SJSA1 (cell line): ENCODE data around the gene SLC27A1. TPM values are rescaled to one million over a fixed set of nuclear protein-coding genes. Genes with fewer than 3 reads are reported as not detected.
A peak's percentile ranks its signal among the peaks of the same experiment; 100 is the strongest.
"Not testable (repeated sequence)": the region's sequence is repeated elsewhere in the genome, so short reads cannot be mapped to it uniquely, and the experiment has no call there.

ENCODE experiments used
- DNase-seq, 2 experiments: peaks; one replicate each; pipeline ENCODE4 v3.0.0-alpha.2; 2015 to 2020; ENCODE audit warnings: low spot score in 2 of 2, low read depth in 1 of 2
- H3K27ac ChIP-seq: fragments of 250-450 bp; sonication (Bioruptor Pico); 2 replicates; pipeline ENCODE4 v1.5.1; 2020; ENCODE audit warnings: mild to moderate bottlenecking, moderate library complexity
- H3K27me3 ChIP-seq: fragments of 250-450 bp; sonication (Bioruptor Pico); replicated peaks from 2 replicates; pipeline ENCODE4 v1.5.1; 2020; ENCODE audit warnings: mild to moderate bottlenecking, moderate library complexity
- H3K36me3 ChIP-seq: fragments of 250-450 bp; sonication (Bioruptor Pico); 2 replicates; pipeline ENCODE4 v1.5.1; 2020; ENCODE audit warnings: mild to moderate bottlenecking
- H3K4me1 ChIP-seq: fragments of 250-450 bp; sonication (Bioruptor Pico); replicated peaks from 2 replicates; pipeline ENCODE4 v1.6.1; 2021; ENCODE audit warnings: mild to moderate bottlenecking
- H3K4me3 ChIP-seq: fragments of 250-450 bp; sonication (Bioruptor Pico); 2 replicates; pipeline ENCODE4 v1.5.1; 2020; ENCODE audit warnings: mild to moderate bottlenecking
- H3K9me3 ChIP-seq: fragments of 250-450 bp; sonication (Bioruptor Pico); replicated peaks from 2 replicates; pipeline ENCODE4 v1.5.1; 2020; ENCODE audit warnings: mild to moderate bottlenecking
- total RNA-seq: library from RNA; depleted of rRNA; stranded (reverse); fragments of >200 nt; shearing (Covaris generic); gene quantifications from 2 replicates; pipeline ENCODE4 v1.2.3, GENCODE V29; 2014

The SLC27A1 gene
- total RNA-seq, 1 experiment from 2014 or later = 4.8 TPM

DNA sequence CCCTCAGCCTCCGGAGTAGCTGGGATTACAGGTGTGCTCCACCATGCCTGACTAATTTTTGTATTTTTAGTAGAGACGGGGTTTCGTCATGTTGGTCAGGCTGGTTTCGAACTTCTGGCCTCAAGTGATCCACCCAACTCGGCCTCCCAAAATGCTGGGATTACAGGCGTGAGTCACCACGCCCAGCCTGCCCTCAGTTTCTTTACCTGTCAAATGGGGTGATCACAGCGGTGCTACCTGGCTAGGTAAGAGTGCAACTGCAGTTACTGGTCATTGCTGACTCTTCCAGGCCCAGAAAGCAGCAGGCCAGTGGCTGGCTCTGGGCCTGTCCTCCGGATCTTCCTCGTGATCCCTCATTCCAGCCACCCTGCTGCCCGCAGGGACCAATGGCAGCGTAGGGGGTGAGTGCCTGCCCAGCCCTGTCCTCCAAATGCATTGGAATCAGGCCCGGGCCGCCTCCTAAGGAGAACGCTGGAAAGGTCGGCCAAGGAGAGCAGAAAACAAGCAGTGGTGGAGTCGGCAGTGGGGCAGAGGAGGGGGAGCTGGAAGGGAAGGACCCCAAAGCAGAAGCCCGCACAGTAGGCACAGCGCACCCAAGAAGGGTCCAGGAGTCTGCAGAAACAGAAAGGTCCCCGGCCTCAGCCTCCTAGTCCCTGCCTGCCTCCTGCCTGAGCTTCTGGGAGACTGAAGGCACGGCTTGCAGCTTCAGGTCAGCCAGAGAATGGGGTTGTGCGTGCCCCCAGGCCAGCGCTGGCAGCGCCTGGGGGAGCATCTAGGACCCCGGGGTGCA lies 1.8 kb upstream of the SLC27A1 start:
- no peaks in the 10 kb centered on the region for H3K9me3 ChIP-seq
- no peaks in the 10 kb centered on the region for H3K27me3 ChIP-seq
- no peak overlapping the region for H3K27ac ChIP-seq
- H3K4me1 ChIP-seq = peaks cover 19% of the 10 kb centered on the region
- no peaks in the 10 kb centered on the region for H3K36me3 ChIP-seq
- no peak for DNase-seq
- H3K4me3 ChIP-seq = no peak overlapping the region

DNA sequence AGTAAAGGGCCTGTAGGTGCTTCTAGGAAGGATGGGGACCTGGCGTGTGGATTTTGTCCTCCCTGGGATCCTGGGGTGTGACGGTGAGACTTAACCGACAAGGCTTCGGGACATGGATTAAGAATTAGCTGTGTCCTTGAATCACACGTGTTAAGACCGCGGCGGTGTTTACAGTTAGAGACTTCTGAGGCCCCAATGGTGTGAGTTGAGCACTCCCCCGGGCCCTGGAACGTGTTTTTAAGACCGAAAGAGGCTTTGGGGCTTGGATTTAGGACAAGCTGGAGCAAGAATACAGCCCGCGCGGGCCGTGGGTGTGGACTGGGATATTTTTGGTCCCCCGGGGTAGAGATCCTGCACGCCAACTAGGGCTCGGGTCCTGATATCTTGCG lies 1.2 kb upstream of the SLC27A1 start:
- no peak for DNase-seq
- H3K9me3 ChIP-seq = no peaks in the 10 kb centered on the region
- peak overlapping the region; percentile 76 for H3K4me3 ChIP-seq
- H3K36me3 ChIP-seq = no peaks in the 10 kb centered on the region
- H3K27ac ChIP-seq = peak overlapping the region; percentile 57; the same call in 1 of the 2 replicates
- H3K4me1 ChIP-seq = peaks cover 19% of the 10 kb centered on the region
- no peaks in the 10 kb centered on the region for H3K27me3 ChIP-seq

DNA sequence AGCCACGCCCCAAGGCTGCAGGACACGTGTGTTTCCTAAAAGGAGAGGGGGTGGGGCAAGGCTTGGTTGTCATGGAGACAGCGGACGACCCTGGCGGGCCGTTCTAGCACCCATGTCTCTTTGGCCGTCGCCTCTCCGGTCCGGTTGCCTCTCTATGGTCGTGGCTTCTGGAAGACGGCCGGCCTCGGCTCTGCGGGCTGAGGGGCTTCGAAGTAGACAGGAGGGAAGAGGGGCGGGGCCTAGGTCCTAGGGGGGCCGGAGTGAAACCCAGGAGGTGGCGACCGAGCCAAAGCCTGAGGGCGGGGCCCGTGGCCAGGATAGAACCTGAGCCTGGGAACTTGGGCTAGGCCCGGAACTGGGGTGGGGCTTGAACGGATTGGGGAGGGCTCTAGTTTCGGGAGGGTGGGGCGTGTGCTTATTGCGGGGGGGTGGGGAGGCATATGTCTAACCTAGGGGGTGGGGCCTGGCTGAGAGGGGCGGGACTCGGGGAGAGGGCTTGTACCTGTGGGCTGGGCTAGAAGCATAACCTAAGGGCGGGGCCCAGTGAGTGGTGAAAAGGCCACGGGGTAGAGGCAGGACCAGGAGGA lies 750 bp upstream of the SLC27A1 start:
- H3K36me3 ChIP-seq = no peaks in the 10 kb centered on the region
- H3K4me1 ChIP-seq = peaks cover 19% of the 10 kb centered on the region
- H3K27me3 ChIP-seq = no peaks in the 10 kb centered on the region
- H3K4me3 ChIP-seq = peak overlapping the region; percentile 76
- H3K9me3 ChIP-seq = no peaks in the 10 kb centered on the region
- peak; percentile 65 to 95 for DNase-seq
- H3K27ac ChIP-seq = peak overlapping the region; percentile 57

DNA sequence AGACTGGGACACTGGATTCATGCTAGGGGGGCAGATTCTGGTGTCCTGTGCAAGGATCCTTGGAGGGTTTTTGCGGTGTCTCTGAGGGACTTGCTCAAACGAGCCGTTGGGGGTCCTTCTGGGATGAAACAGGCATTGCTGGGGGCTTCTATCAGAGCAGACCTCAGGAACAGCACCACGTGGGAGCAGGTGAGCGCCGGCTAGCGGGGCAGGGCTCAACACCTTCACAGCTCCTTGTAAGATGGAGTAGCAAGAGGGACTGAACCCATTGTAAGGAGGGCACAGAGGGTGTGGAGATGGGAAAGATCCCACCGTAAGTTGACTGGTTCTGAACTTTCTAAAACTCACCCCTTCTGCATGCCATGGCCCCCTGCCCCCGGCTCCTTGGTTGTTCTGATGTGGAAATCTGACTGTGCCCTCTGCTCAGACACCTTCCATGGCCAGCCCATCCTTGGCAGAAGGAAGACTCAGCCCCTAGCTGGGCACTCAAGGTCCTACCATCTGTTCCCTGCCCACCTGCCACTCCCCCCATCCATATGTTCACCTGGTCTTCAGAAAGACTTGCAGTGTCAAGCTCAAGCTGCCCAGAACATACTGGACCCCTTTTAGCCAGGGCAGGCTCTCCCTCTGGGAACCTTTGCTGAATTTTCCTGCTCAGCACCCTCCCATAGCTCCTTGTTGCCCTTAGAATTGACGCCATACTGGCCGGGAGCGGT lies 1.2 kb downstream of the SLC27A1 start:
- H3K36me3 ChIP-seq = no peaks in the 10 kb centered on the region
- no peaks in the 10 kb centered on the region for H3K27me3 ChIP-seq
- H3K4me1 ChIP-seq = peaks cover 25% of the 10 kb centered on the region
- no peak overlapping the region for H3K4me3 ChIP-seq
- H3K27ac ChIP-seq = no peak overlapping the region
- DNase-seq = no peak
- H3K9me3 ChIP-seq = no peaks in the 10 kb centered on the region

DNA sequence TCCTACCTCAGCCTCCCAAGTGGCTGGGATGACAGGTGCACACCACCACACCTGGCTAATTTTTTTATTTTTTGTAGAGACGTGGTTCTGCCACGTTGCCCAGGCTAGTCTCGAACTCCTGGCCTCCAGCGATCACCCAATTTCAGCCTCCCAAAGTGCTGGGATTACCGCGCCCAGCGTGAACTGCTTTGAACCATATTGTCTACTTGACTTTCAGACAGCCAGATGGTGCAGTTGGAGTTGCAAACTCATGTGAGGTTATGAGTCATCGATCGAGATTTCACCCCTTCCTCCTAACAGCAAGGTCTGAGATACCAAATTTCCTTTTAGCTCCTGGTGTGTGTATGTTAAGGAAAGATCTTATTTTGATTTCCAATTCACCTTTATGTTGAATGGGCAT lies 2.7 kb downstream of the SLC27A1 start:
- Histone ChIP-seq H3K27ac (no peak overlapping the region), H3K9me3 (no peaks in the 10 kb centered on the region)

DNA sequence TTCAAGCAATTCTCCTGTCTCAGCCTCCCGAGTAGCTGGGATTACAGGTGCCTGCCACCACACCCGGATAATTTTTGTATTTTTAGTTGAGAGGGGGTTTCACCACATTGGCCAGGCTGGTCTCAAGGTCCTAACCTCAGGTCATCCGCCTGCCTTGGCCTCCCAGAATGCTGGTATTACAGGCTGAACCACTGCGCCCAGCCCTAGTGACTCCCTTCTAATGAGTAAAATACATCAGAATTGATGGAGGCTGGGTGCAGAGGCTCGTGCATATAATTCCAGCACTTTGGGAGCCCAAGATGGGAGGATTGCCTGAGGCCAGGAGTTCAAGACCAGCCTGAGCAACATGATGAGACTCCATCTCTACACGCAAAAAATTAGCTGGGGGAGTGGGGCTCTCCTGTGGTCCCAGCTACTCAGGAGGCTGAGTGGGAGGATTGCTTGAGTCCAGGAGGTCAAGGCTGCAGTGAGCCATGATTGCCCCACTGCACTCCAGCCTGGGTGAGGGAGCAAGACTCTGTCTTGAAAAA lies 4.8 kb downstream of the SLC27A1 start:
- not testable (repeated sequence) for H3K27ac ChIP-seq, H3K4me3 ChIP-seq, DNase-seq, H3K4me1 ChIP-seq, H3K9me3 ChIP-seq, H3K36me3 ChIP-seq, H3K27me3 ChIP-seq

More for the DNA sequence above, 2.7 kb downstream of the SLC27A1 start:
- DNase-seq = no peak
- H3K4me1 ChIP-seq = peaks cover 17% of the 10 kb centered on the region
- no peak overlapping the region for H3K4me3 ChIP-seq
- no peaks in the 10 kb centered on the region for H3K27me3 ChIP-seq
- no peaks in the 10 kb centered on the region for H3K36me3 ChIP-seq

DNA sequence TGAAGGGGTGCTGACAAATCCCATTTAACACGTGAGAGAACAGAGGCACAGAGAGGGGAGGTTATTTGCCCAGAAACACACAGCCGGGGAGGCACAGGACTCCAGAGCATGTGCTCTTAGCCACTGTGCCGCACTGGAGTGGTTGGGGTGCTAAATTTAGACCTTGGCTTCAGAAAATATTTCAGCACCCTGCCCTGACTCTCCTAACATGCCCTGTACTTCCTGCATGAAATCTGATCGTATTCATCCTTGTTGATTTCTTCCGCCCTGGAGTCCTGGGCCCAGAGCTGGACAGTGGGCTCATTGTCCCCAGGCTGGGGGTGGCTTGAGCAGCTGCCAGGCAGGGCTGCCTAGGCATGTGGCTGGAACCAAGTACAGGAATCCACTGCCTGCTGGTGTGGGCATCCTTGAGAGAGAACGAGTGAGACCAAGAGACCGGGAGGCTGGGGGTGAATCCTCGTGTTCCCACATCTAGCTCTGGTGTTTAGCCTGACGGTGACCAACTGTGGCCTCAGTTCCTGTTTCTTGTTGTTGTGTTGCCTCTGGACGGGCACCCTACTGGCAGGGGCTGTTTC lies 5.3 kb downstream of the SLC27A1 start:
- H3K27ac ChIP-seq = no peak overlapping the region; the same call in 1 of the 2 replicates
- no peaks in the 10 kb centered on the region for H3K36me3 ChIP-seq
- DNase-seq = no peak
- H3K27me3 ChIP-seq = no peaks in the 10 kb centered on the region
- H3K4me1 ChIP-seq = peaks cover 9% of the 10 kb centered on the region
- no peak overlapping the region for H3K4me3 ChIP-seq
- no peaks in the 10 kb centered on the region for H3K9me3 ChIP-seq

DNA sequence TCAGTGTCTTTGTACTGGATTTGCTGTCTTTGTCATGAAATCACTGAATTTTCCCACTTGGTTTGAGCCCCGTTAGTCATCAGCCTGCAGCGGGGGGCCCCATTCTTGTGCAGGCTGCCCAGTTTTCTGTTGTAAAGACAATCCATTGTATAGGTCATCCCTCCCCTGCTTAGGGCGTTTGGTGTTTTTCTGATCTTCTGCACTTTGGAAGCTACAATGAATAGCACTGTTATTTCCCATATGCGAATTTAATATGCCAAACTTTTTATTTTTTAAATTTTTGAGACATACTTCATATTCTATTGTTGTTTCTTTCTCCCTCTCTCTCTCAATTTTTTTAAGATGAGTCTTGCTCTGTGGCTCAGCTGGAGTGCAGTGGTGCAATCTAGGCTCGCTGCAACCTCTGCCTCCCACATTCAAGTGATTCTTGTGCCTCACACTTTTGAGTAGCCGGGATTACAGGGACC lies 9.0 kb downstream of the SLC27A1 start:
- no peak overlapping the region for H3K4me3 ChIP-seq
- no peaks in the 10 kb centered on the region for H3K36me3 ChIP-seq
- no peak for DNase-seq
- no peaks in the 10 kb centered on the region for H3K27me3 ChIP-seq
- H3K9me3 ChIP-seq = no peaks in the 10 kb centered on the region
- H3K4me1 ChIP-seq = peaks cover 6% of the 10 kb centered on the region
- H3K27ac ChIP-seq = no peak overlapping the region

DNA sequence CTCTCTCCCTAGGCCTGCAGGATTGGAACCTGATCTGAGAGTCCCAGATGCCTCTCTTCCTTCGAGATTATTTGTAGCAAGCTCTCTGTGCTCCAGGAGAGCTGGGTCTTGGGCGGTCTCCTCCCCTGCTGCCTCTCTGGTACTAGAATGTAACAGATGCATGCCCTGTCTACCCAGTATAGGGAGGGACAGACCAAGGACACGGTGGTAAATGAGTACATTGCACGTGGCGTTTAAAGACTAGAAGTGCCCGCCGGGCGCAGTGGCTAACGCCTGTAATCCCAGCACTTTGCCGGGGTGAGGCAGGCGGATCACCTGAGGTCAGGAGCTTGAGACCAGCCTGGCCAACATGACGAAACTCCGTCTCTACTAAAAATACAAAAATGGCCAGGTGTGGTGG lies 11.7 kb downstream of the SLC27A1 start:
- Histone ChIP-seq H3K36me3 (no peaks in the 10 kb centered on the region), H3K4me1 (no peaks in the 10 kb centered on the region), H3K27me3 (no peaks in the 10 kb centered on the region), H3K27ac (no peak overlapping the region), H3K9me3 (no peaks in the 10 kb centered on the region), H3K4me3 (no peak overlapping the region)
- DNase-seq = no peak

DNA sequence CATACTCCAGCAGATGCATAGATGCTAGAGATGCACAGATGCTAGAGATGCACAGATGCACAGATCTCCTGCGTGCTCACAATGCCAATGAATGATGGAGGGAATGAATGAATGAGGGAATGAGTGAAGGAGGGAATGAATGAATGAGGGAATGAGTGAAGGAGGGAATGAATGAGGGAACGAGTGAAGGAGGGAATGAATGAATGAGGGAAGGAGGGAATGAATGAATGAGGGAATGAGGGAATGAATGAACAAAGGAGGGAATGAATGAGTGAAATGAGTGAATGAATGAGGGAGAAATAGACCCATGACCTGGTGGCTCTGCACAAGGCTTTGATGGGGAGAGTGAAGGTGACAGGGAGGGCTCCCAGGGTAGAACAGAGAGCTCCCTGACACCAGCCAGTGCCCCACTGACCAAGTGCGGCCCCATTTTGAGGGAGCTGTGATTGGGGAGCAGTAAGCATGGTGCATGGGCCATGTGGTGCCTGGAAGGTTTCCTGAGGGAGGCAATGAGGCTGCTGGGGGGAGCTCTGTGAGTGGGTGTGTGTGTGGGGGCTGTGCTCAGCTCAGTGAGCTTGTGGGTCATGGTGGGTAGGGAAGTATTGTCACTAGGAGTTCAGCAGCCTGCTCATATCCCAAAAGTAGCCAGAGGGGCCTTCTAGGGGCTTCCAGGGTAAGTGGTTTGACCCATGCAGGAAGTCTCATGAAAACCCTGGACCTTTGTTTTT lies 12.7 kb downstream of the SLC27A1 start:
- H3K4me1 ChIP-seq = no peaks in the 10 kb centered on the region
- H3K27me3 ChIP-seq = no peaks in the 10 kb centered on the region
- no peaks in the 10 kb centered on the region for H3K9me3 ChIP-seq
- H3K4me3 ChIP-seq = no peak overlapping the region
- no peak overlapping the region for H3K27ac ChIP-seq
- H3K36me3 ChIP-seq = no peaks in the 10 kb centered on the region
- DNase-seq = no peak

DNA sequence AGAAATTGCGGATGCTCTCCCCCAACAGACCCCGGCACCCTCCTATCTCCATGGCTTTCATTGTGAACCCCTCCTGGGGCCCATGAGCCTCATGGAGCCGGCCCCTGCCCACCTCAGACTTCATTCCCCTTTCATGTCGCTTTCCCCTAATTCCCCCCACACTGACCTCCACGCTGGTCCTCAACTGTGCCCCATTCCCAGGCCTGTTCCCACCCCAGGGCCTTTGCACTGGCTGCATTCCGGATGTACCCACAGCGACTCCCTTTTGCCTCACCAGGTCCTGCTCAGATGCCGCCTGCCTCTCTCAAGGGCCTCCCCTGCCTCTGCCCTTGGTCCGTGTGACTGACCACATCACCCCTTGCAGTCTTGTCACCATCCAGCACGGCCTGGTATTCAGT lies 13.3 kb downstream of the SLC27A1 start:
- H3K4me1 ChIP-seq = no peaks in the 10 kb centered on the region
- no peak overlapping the region for H3K27ac ChIP-seq
- no peak for DNase-seq
- no peaks in the 10 kb centered on the region for H3K9me3 ChIP-seq
- no peaks in the 10 kb centered on the region for H3K36me3 ChIP-seq
- H3K27me3 ChIP-seq = no peaks in the 10 kb centered on the region
- no peak overlapping the region for H3K4me3 ChIP-seq

DNA sequence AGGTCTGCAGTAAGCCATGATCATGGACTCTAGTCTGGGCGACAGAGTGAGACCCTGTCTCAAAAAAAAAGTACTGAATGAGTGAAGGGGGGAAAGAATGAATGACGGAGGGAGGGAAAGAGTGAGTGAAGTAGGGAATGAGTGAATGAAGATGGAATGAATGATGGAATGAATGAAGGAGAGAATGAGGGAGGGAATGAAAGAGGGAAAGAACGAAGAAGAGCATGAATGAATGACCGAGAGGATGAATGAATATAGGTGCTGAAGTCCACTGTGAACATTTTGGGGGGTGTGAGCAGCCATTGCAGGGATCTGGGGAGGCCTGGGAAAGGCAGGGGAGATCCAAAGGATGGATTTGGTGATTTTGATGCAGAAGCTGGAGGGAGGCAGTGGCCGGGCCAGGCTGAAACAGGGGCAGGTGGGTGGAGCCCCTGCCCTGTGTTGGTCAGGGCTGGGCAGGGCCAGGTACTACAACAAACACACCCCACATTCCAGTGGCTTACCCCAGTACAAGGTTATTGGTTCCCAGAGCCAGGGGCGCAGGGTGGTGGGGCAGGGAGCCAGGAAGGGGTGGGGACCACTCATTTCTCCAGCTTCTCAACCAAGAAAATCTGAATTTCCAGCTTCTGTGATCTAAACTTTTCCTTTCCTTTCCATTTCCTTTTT lies 14.3 kb downstream of the SLC27A1 start:
- no peak for DNase-seq
- no peaks in the 10 kb centered on the region for H3K4me1 ChIP-seq
- no peak overlapping the region for H3K4me3 ChIP-seq
- no peaks in the 10 kb centered on the region for H3K9me3 ChIP-seq
- no peaks in the 10 kb centered on the region for H3K36me3 ChIP-seq
- H3K27ac ChIP-seq = no peak overlapping the region
- H3K27me3 ChIP-seq = no peaks in the 10 kb centered on the region
